ENCODE data around the gene RAB11FIP2. TPM values are rescaled to one million over a fixed set of nuclear protein-coding genes. Genes with fewer than 3 reads are reported as not detected.

RAB11FIP2 gene
- total and polyA plus RNA-seq, 2 of the 8 experiments (the other 6 are each of a cell fraction or from before 2014, with no cell fraction given) = 3.1 to 12.7 TPM

GRCh38 chr10:118047880-118048279 lies 1.1 kb upstream of the RAB11FIP2 start:
- no peaks in the 10 kb centered on the region for H3K27me3 ChIP-seq (replicated peaks in 1 of 4; ENCODE audit: control insufficient read depth in 3 of 4, extremely low read depth in 1 of 4, insufficient read depth in 3 of 4, low read length in 3 of 4)
- H2BK15ac ChIP-seq (ENCODE audit: low read length) = no peak overlapping the region
- no peak overlapping the region for H4K91ac ChIP-seq (replicated peaks; ENCODE audit: insufficient read length, low read length)
- H2BK12ac ChIP-seq (ENCODE audit: low read depth, low read length) = no peak overlapping the region
- H3K56ac ChIP-seq (replicated peaks; ENCODE audit: insufficient read length, low read depth, low read length) = no peak overlapping the region
- no peaks in the 10 kb centered on the region for H3K36me3 ChIP-seq (ENCODE audit: control insufficient read depth in 2 of 4, insufficient read depth in 4 of 4, low read length in 3 of 4)
- H3K4ac ChIP-seq (replicated peaks; ENCODE audit: insufficient read length, low read depth, low read length) = no peak overlapping the region
- ChIA-PET POLR2A (ENCODE audit: partially characterized antibody) (no interaction called here), CTCF (ENCODE audit: partially characterized antibody) (no interaction called here)
- DNase-seq (ENCODE audit: low read depth in 1 of 2, low spot score in 2 of 2) (no peak), FAIRE-seq (no peak)
- H3K4me3 ChIP-seq (ENCODE audit: extremely low read depth in 1 of 4, insufficient read depth in 2 of 4, low read depth in 3 of 4, low read length in 4 of 4) = no peak overlapping the region
- H3K23me2 ChIP-seq (ENCODE audit: low read depth, low read length) = peaks cover 5% of the 10 kb centered on the region; the same call in 1 of the 2 replicates
- no peak overlapping the region for H3K23ac ChIP-seq (ENCODE audit: insufficient read length)
- 88% methylated on average over 5 of the region's 5 CpGs; no CpG with 5 or more reads in 1 of the 2 experiments for WGBS, 2 experiments (ENCODE audit: extremely low coverage in 1 of 2, insufficient coverage in 1 of 2, insufficient read length in 1 of 2, insufficient replicate concordance in 2 of 2, low coverage in 1 of 2, low lambda C conversion rate in 2 of 2, missing lambda C conversion rate in 1 of 2)
- H4K5ac ChIP-seq (ENCODE audit: insufficient read length, low read depth, low read length) = no peak overlapping the region
- no peak overlapping the region for H2AFZ ChIP-seq (ENCODE audit: low read length)
- no peak overlapping the region for H3K9ac ChIP-seq (replicated peaks in 1 of 4; ENCODE audit: extremely low read depth in 1 of 4, low read depth in 3 of 4, low read length in 3 of 4)
- H3K4me1 ChIP-seq (replicated peaks in 1 of 4; ENCODE audit: control insufficient read depth in 3 of 4, insufficient read depth in 4 of 4, low read length in 3 of 4) = peaks cover 0 to 8% (median 0%) of the 10 kb centered on the region in 4 experiments; a peak in 2 of 7 replicates
- H2BK20ac ChIP-seq (ENCODE audit: low read length) = no peak overlapping the region
- no peaks in the 10 kb centered on the region for H4K20me1 ChIP-seq (replicated peaks in 1 of 2; ENCODE audit: control insufficient read depth in 1 of 2, insufficient read depth in 2 of 2, low read length in 2 of 2)
- no peaks in the 10 kb centered on the region for H3K9me3 ChIP-seq (ENCODE audit: insufficient read depth in 2 of 2, low read depth in 1 of 2, low read length in 1 of 2)
- H3K79me2 ChIP-seq (ENCODE audit: control insufficient read depth in 1 of 2, insufficient read depth in 2 of 2, low read length in 2 of 2) = peaks cover 0 to 26% of the 10 kb centered on the region in 2 experiments; a peak in 2 of 4 replicates
- no peak overlapping the region for H3K14ac ChIP-seq (ENCODE audit: insufficient read length)
- H3K27ac ChIP-seq (ENCODE audit: low read depth, low read length) = no peak overlapping the region
- H2AK5ac ChIP-seq (ENCODE audit: low read depth, low read length) = no peak overlapping the region
- no peak overlapping the region for H4K8ac ChIP-seq (ENCODE audit: extremely low read depth, insufficient read depth, low read length)
- no peaks in the 10 kb centered on the region for H3K79me1 ChIP-seq (ENCODE audit: low read depth, low read length)
- no peak overlapping the region for H2BK5ac ChIP-seq (ENCODE audit: low read depth, low read length)
- no peak overlapping the region; a peak in 1 of 4 replicates for H3K4me2 ChIP-seq (ENCODE audit: insufficient read depth in 1 of 2, low read depth in 2 of 2, low read length in 2 of 2)
- no peak overlapping the region for H2BK120ac ChIP-seq (replicated peaks; ENCODE audit: low read depth, low read length)
- H3K18ac ChIP-seq (ENCODE audit: extremely low read depth, low read length) = no peak overlapping the region
- TF ChIP-seq RFX5 (IDR thresholded peaks at IDR 0.05; ENCODE audit: borderline replicate concordance, low read depth, low read length) (no peak), CREB1 (IDR thresholded peaks at IDR 0.05) (no peak), ZNF274 (IDR thresholded peaks at IDR 0.05; ENCODE audit: borderline replicate concordance, extremely low read depth, low read length) (no peak), RAD21 (IDR thresholded peaks at IDR 0.05 in 1 of 2, conservative IDR thresholded peaks at IDR 0.05 in 1 of 2; ENCODE audit: low read depth in 2 of 2, low read length in 2 of 2) (no peak), FOSL1 (IDR thresholded peaks at IDR 0.05; ENCODE audit: insufficient read depth, low read depth, low read length) (no peak), TCF12 (IDR thresholded peaks at IDR 0.05; ENCODE audit: low read depth, low read length) (no peak), CEBPB (IDR thresholded peaks at IDR 0.05; ENCODE audit: low read depth, low read length) (no peak), POLR2A (IDR thresholded peaks at IDR 0.05; ENCODE audit: control extremely low read depth in 1 of 2, low read depth in 2 of 2, low read length in 2 of 2) (no peak), SP2 (IDR thresholded peaks at IDR 0.05; ENCODE audit: low read length) (no peak), BCL11A (IDR thresholded peaks at IDR 0.05; ENCODE audit: low read depth in 2 of 2, low read length in 2 of 2) (no peak), EP300 (IDR thresholded peaks at IDR 0.05; ENCODE audit: borderline replicate concordance in 1 of 2, low read depth in 2 of 2, low read length in 2 of 2) (no peak), KDM4A (IDR thresholded peaks at IDR 0.05; ENCODE audit: low read depth, low read length, severe bottlenecking) (no peak), BACH1 (IDR thresholded peaks at IDR 0.05; ENCODE audit: low read length) (no peak)
- TF ChIP-seq, protein P1, sequence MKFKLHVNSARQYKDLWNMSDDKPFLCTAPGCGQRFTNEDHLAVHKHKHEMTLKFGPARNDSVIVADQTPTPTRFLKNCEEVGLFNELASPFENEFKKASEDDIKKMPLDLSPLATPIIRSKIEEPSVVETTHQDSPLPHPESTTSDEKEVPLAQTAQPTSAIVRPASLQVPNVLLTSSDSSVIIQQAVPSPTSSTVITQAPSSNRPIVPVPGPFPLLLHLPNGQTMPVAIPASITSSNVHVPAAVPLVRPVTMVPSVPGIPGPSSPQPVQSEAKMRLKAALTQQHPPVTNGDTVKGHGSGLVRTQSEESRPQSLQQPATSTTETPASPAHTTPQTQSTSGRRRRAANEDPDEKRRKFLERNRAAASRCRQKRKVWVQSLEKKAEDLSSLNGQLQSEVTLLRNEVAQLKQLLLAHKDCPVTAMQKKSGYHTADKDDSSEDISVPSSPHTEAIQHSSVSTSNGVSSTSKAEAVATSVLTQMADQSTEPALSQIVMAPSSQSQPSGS (IDR thresholded peaks at IDR 0.05; ENCODE audit: low read length) = no peak
